Gastrocnemius medialis (tissue), 4 donors: Measurements from ENCODE around the gene KIF26B. TPM values are rescaled to one million over a fixed set of nuclear protein-coding genes. Genes with fewer than 3 reads are reported as not detected.

Experiments used
- ATAC-seq, 2 donors: fragments of 150-250 bp; one replicate each; pipeline ENCODE4 v1.9.1; 2016
- DNase-seq, 2 donors: peaks; one replicate each; pipeline ENCODE4 v3.0.0-alpha.2; 2019
- H3K27ac ChIP-seq, 4 donors: fragments of 200-600 bp; sonication (generic); 1 replicate in 1 of 4; 2 replicates in 3 of 4; pipeline ENCODE4 v1.5.1; 2016 to 2018; ENCODE audit warnings: mild to moderate bottlenecking in 2 of 4, moderate library complexity in 1 of 4
- H3K27me3 ChIP-seq, 3 donors: fragments of 200-600 bp; sonication (generic) in 2 of 3; 1 replicate in 1 of 3; 2 replicates in 2 of 3; pipeline versions ENCODE4 v1.5.1 to v1.6.0; 2016 to 2019; ENCODE audit warnings: mild to moderate bottlenecking in 1 of 3, moderate library complexity in 1 of 3
- H3K36me3 ChIP-seq, 2 donors: fragments of 200-600 bp; sonication (generic) in 1 of 2; one replicate each; pipeline ENCODE4 v1.5.1; 2017 to 2018
- H3K4me1 ChIP-seq, 2 donors: fragments of 200-600 bp; sonication (generic) in 1 of 2; one replicate each; pipeline ENCODE4 v1.5.1; 2016 to 2017; ENCODE audit warnings: mild to moderate bottlenecking in 2 of 2
- H3K4me3 ChIP-seq, 4 donors: fragments of 200-600 bp; sonication (generic) in 3 of 4; 1 replicate in 1 of 4; 2 replicates in 3 of 4; pipeline ENCODE4 v1.5.1; 2016 to 2019; ENCODE audit warnings: mild to moderate bottlenecking in 2 of 4
- H3K9me3 ChIP-seq, 3 donors: fragments of 200-600 bp; sonication (generic) in 2 of 3; 1 replicate in 1 of 3; 2 replicates in 2 of 3; pipeline ENCODE4 v1.5.1; 2016 to 2019
- CTCF ChIP-seq, 5 experiments: fragments of 450-650 bp in 3 of 5; fragments of 200-600 bp in 2 of 5; sonication (generic) in 2 of 5; IDR thresholded peaks in 4 of 5; conservative IDR thresholded peaks in 1 of 5; 1 replicate in 4 of 5; 2 replicates in 1 of 5; pipeline ENCODE4 v1.5.1; 2016 to 2019; ENCODE audit warnings: antibody characterized with exemption in 5 of 5, mild to moderate bottlenecking in 3 of 5, moderate library complexity in 3 of 5
- POLR2A ChIP-seq, 2 donors: fragments of 450-650 bp; IDR thresholded peaks; one replicate each; pipeline ENCODE4 v1.6.1; 2017; ENCODE audit warnings: antibody characterized with exemption in 2 of 2, mild to moderate bottlenecking in 2 of 2, moderate library complexity in 2 of 2
- in situ Hi-C, 4 donors: fragments of 200-750 bp; cut with MboI; loops; one replicate each; pipeline versions ENCODE4 v1.15.0 to v1.8.0; 2017; ENCODE audit warnings: low sequenced_read_pairs in 4 of 4
- intact Hi-C: fragments of 100-400 bp; cut with DNase I; formaldehyde crosslinking; loops from one replicate; pipeline ENCODE4 v1.15.1; 2023; ENCODE audit warnings: low total_unique reads
- total RNA-seq, 4 donors: library from RNA; depleted of rRNA; stranded (reverse); fragments of >200 nt; gene quantifications; one replicate each; pipeline versions ENCODE4 v1.1.0 to v1.2.3, GENCODE V29; 2016

Gene KIF26B
- total RNA-seq, 4 donors from 2014 or later, result 0.02 to 0.20 (median 0.10) TPM; not detected in 1

- ATAC-seq (no peak), DNase-seq (no peak)
- TF ChIP-seq POLR2A (IDR thresholded peaks at IDR 0.05) (no peak), CTCF (IDR thresholded peaks at IDR 0.05 in 4 of 5, conservative IDR thresholded peaks at IDR 0.05 in 1 of 5) (no peak)
- Histone ChIP-seq H3K27me3 (peaks cover 9 to 20% (median 19%) of the 10 kb centered on the region in 3 donors), H3K4me1 (no peaks in the 10 kb centered on the region), H3K9me3 (no peaks in the 10 kb centered on the region), H3K36me3 (no peaks in the 10 kb centered on the region), H3K27ac (no peak overlapping the region), H3K4me3 (no peak overlapping the region)
- intact Hi-C loops (no loop called here), in situ Hi-C loops (loop anchor here in 3 of 4 donors (25.0 kb wide), 1 partner anchor 1319 kb away; no protein-coding TSS in a partner anchor)
Observed at GRCh38 chr1:245168086-245168485, 13.3 kb downstream of the KIF26B start.

- ATAC-seq, result no peak
- Histone ChIP-seq H3K27ac (no peak overlapping the region), H3K9me3 (no peaks in the 10 kb centered on the region), H3K4me3 (no peak overlapping the region), H3K36me3 (no peaks in the 10 kb centered on the region), H3K4me1 (no peaks in the 10 kb centered on the region), H3K27me3 (peaks cover 9 to 19% (median 19%) of the 10 kb centered on the region in 3 donors)
- intact Hi-C loops (no loop called here), in situ Hi-C loops (loop anchor here in 3 of 4 donors (25.0 kb wide), 1 partner anchor 1318 kb away; no protein-coding TSS in a partner anchor)
- no peak for DNase-seq
- TF ChIP-seq CTCF (IDR thresholded peaks at IDR 0.05 in 4 of 5, conservative IDR thresholded peaks at IDR 0.05 in 1 of 5) (no peak), POLR2A (IDR thresholded peaks at IDR 0.05) (no peak)
Observed at GRCh38 chr1:245168906-245169305, 14.1 kb downstream of the KIF26B start.

- Histone ChIP-seq H3K9me3 (no peaks in the 10 kb centered on the region), H3K27ac (no peak overlapping the region), H3K27me3 (peaks cover 9 to 19% (median 17%) of the 10 kb centered on the region in 3 donors), H3K36me3 (no peaks in the 10 kb centered on the region), H3K4me3 (no peak overlapping the region), H3K4me1 (no peaks in the 10 kb centered on the region)
- DNase-seq (no peak), ATAC-seq (no peak)
- in situ Hi-C loops, result loop anchor here in 3 of 4 donors (25.0 kb wide), 1 partner anchor 1318 kb away; no protein-coding TSS in a partner anchor
- TF ChIP-seq CTCF (IDR thresholded peaks at IDR 0.05 in 4 of 5, conservative IDR thresholded peaks at IDR 0.05 in 1 of 5) (no peak), POLR2A (IDR thresholded peaks at IDR 0.05) (no peak)
- intact Hi-C loops, result no loop called here
Observed at GRCh38 chr1:245169376-245169775, 14.6 kb downstream of the KIF26B start.

- Histone ChIP-seq H3K27me3 (peaks cover 0 to 12% (median 11%) of the 10 kb centered on the region in 3 donors), H3K27ac (no peak overlapping the region), H3K9me3 (no peaks in the 10 kb centered on the region), H3K36me3 (no peaks in the 10 kb centered on the region), H3K4me1 (no peaks in the 10 kb centered on the region), H3K4me3 (no peak overlapping the region)
- no peak for DNase-seq
- ATAC-seq, result no peak
- intact Hi-C loops (no loop called here), in situ Hi-C loops (loop anchor here in 3 of 4 donors (25.0 kb wide), 1 partner anchor 1315 kb away; no protein-coding TSS in a partner anchor)
- TF ChIP-seq CTCF (IDR thresholded peaks at IDR 0.05 in 4 of 5, conservative IDR thresholded peaks at IDR 0.05 in 1 of 5) (no peak), POLR2A (IDR thresholded peaks at IDR 0.05) (no peak)
Observed at GRCh38 chr1:245172026-245172425, 17.2 kb downstream of the KIF26B start.

GRCh38 chr1:245172829-245173228 is 18.0 kb downstream of the KIF26B start:
- no peak overlapping the region for H3K27ac ChIP-seq
- in situ Hi-C loops (loop anchor here in 3 of 4 donors (25.0 kb wide), 1 partner anchor 1314 kb away; no protein-coding TSS in a partner anchor), intact Hi-C loops (no loop called here)
- H3K4me3 ChIP-seq, result no peak overlapping the region
- no peak for DNase-seq
- no peaks in the 10 kb centered on the region for H3K4me1 ChIP-seq
- no peak for ATAC-seq
- peaks cover 0 to 8% (median 5%) of the 10 kb centered on the region in 3 donors for H3K27me3 ChIP-seq
- TF ChIP-seq POLR2A (IDR thresholded peaks at IDR 0.05), result no peak
- no peak for TF ChIP-seq CTCF (IDR thresholded peaks at IDR 0.05 in 4 of 5, conservative IDR thresholded peaks at IDR 0.05 in 1 of 5)
- H3K9me3 ChIP-seq, result no peaks in the 10 kb centered on the region
- no peaks in the 10 kb centered on the region for H3K36me3 ChIP-seq
